ENCODE data around the gene CNTNAP2.
A peak's percentile ranks its signal among the peaks of the same experiment; 100 is the strongest.

Gene CNTNAP2

GRCh38 chr7:147240468-147240867 is 1123.9 kb downstream of the CNTNAP2 start:
- in situ Hi-C loops (cut with HindIII; ENCODE audit: low pct_unique_long_range_greater_than_20kb, low sequenced_read_pairs) = no loop called here
- TF ChIP-seq JUND (IDR thresholded peaks at IDR 0.05; ENCODE audit: low read depth) = no peak
- peak in 1 of 2 experiments; percentile 32 for DNase-seq (ENCODE audit: low read depth in 1 of 2, low spot score in 1 of 2)

- in situ Hi-C loops (cut with HindIII; ENCODE audit: low pct_unique_long_range_greater_than_20kb, low sequenced_read_pairs) = no loop called here
- no peak for TF ChIP-seq JUND (IDR thresholded peaks at IDR 0.05; ENCODE audit: low read depth)
- peak; percentile 23 to 69 for DNase-seq (ENCODE audit: low read depth in 1 of 2, low spot score in 1 of 2)
Observed at GRCh38 chr7:147245274-147245673, 1128.7 kb downstream of the CNTNAP2 start.

GRCh38 chr7:147249956-147250355 is 1133.4 kb downstream of the CNTNAP2 start:
- TF ChIP-seq JUND (IDR thresholded peaks at IDR 0.05; ENCODE audit: low read depth) = no peak
- in situ Hi-C loops (cut with HindIII; ENCODE audit: low pct_unique_long_range_greater_than_20kb, low sequenced_read_pairs) = no loop called here
- peak in 1 of 2 experiments; percentile 7 for DNase-seq (ENCODE audit: low read depth in 1 of 2, low spot score in 1 of 2)

GRCh38 chr7:147251751-147252325 is 1135.2 kb downstream of the CNTNAP2 start:
- TF ChIP-seq JUND (IDR thresholded peaks at IDR 0.05; ENCODE audit: low read depth) = no peak
- no peak for DNase-seq (ENCODE audit: low read depth in 1 of 2, low spot score in 1 of 2)
- in situ Hi-C loops (cut with HindIII; ENCODE audit: low pct_unique_long_range_greater_than_20kb, low sequenced_read_pairs) = no loop called here

GRCh38 chr7:147261693-147262092 is 1145.1 kb downstream of the CNTNAP2 start:
- no peak for TF ChIP-seq JUND (IDR thresholded peaks at IDR 0.05; ENCODE audit: low read depth)
- in situ Hi-C loops (cut with HindIII; ENCODE audit: low pct_unique_long_range_greater_than_20kb, low sequenced_read_pairs) = no loop called here
- DNase-seq (ENCODE audit: low read depth in 1 of 2, low spot score in 1 of 2) = no peak

GRCh38 chr7:147265528-147265927 is 1148.9 kb downstream of the CNTNAP2 start:
- no peak for TF ChIP-seq JUND (IDR thresholded peaks at IDR 0.05; ENCODE audit: low read depth)
- no peak for DNase-seq (ENCODE audit: low read depth in 1 of 2, low spot score in 1 of 2)
- in situ Hi-C loops (cut with HindIII; ENCODE audit: low pct_unique_long_range_greater_than_20kb, low sequenced_read_pairs) = no loop called here

- TF ChIP-seq JUND (IDR thresholded peaks at IDR 0.05; ENCODE audit: low read depth) = no peak
- in situ Hi-C loops (cut with HindIII; ENCODE audit: low pct_unique_long_range_greater_than_20kb, low sequenced_read_pairs) = no loop called here
- no peak for DNase-seq (ENCODE audit: low read depth in 1 of 2, low spot score in 1 of 2)
Observed at GRCh38 chr7:147276106-147276505, 1159.5 kb downstream of the CNTNAP2 start.

- DNase-seq (ENCODE audit: low read depth in 1 of 2, low spot score in 1 of 2) = no peak
- in situ Hi-C loops (cut with HindIII; ENCODE audit: low pct_unique_long_range_greater_than_20kb, low sequenced_read_pairs) = no loop called here
- TF ChIP-seq JUND (IDR thresholded peaks at IDR 0.05; ENCODE audit: low read depth) = no peak
Observed at GRCh38 chr7:147276783-147277370, 1160.3 kb downstream of the CNTNAP2 start.

GRCh38 chr7:147279514-147279913 is 1162.9 kb downstream of the CNTNAP2 start:
- no peak for TF ChIP-seq JUND (IDR thresholded peaks at IDR 0.05; ENCODE audit: low read depth)
- in situ Hi-C loops (cut with HindIII; ENCODE audit: low pct_unique_long_range_greater_than_20kb, low sequenced_read_pairs) = no loop called here
- peak in 1 of 2 experiments; percentile 49 for DNase-seq (ENCODE audit: low read depth in 1 of 2, low spot score in 1 of 2)

GRCh38 chr7:147279964-147280374 is 1163.4 kb downstream of the CNTNAP2 start:
- no peak for TF ChIP-seq JUND (IDR thresholded peaks at IDR 0.05; ENCODE audit: low read depth)

GRCh38 chr7:147282204-147282603 is 1165.6 kb downstream of the CNTNAP2 start:
- in situ Hi-C loops (cut with HindIII; ENCODE audit: low pct_unique_long_range_greater_than_20kb, low sequenced_read_pairs) = no loop called here
- DNase-seq (ENCODE audit: low read depth in 1 of 2, low spot score in 1 of 2) = no peak
- TF ChIP-seq JUND (IDR thresholded peaks at IDR 0.05; ENCODE audit: low read depth) = no peak

More at GRCh38 chr7:147279964-147280374, 1163.4 kb downstream of the CNTNAP2 start:
- DNase-seq (ENCODE audit: low read depth in 1 of 2, low spot score in 1 of 2) = peak in 1 of 2 experiments; percentile 51
- in situ Hi-C loops (cut with HindIII; ENCODE audit: low pct_unique_long_range_greater_than_20kb, low sequenced_read_pairs) = no loop called here

- in situ Hi-C loops (cut with HindIII; ENCODE audit: low pct_unique_long_range_greater_than_20kb, low sequenced_read_pairs) = no loop called here
- TF ChIP-seq JUND (IDR thresholded peaks at IDR 0.05; ENCODE audit: low read depth) = no peak
- no peak for DNase-seq (ENCODE audit: low read depth in 1 of 2, low spot score in 1 of 2)
Observed at GRCh38 chr7:147296201-147296600, 1179.6 kb downstream of the CNTNAP2 start.

- DNase-seq (ENCODE audit: low read depth in 1 of 2, low spot score in 1 of 2) = no peak
- TF ChIP-seq JUND (IDR thresholded peaks at IDR 0.05; ENCODE audit: low read depth) = no peak
- in situ Hi-C loops (cut with HindIII; ENCODE audit: low pct_unique_long_range_greater_than_20kb, low sequenced_read_pairs) = no loop called here
Observed at GRCh38 chr7:147296986-147297385, 1180.4 kb downstream of the CNTNAP2 start.

Measured in T47D (cell line).